GM19239 (cell line): Measurements from ENCODE around the gene PARD6B.
"Not testable (repeated sequence)": the region's sequence is repeated elsewhere in the genome, so short reads cannot be mapped to it uniquely, and the experiment has no call there.

Experiments
- DNase-seq: peaks from one replicate; pipeline ENCODE4 v3.0.0; 2011; ENCODE audit warnings: low spot score; ENCODE audit not compliant: insufficient read length
- FAIRE-seq: peaks from 2 replicates; lab custom pipeline; 2011; peaks lifted over from hg19 to GRCh38; lab: Jason Lieb, UNC

PARD6B gene

GRCh38 chr20:50794181-50794845 lies 62.9 kb downstream of the PARD6B start:
- DNase-seq (no peak), FAIRE-seq (no peak)

DNA sequence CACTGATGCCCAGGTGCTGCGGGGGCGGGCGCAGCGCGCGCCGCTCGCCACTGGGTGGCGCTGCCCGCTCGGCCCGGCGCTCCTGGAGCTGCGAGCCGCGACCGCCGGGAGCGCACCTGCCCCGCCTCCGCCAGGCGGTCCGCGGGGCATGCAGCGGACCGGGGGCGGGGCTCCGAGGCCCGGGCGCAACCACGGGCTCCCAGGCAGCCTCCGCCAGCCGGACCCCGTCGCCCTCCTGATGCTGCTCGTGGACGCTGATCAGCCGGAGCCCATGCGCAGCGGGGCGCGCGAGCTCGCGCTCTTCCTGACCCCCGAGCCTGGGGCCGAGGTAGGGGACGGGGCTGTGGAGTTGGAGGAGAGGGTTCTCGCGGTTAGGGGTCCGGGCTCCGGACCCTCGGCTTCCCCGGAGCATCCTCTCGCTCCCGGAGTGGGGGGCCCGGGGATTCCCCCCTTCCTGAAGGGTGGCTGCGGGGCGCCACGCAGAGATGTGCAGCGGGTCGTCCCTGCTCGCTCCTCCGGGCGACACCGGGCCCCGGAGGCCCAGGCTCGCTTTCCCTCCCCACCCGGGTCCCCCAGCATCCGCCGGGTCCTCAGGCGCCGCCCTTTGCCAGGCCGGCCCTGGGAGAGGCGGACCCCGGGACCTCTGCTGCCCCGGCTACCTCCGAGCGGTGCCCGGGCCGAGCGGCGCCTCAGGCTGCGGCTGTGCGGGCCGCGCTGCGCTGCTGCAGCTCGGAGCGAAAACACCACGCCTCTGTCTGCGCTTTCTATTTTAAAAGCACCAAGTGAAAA lies 63.7 kb downstream of the PARD6B start, which contains the start of gene BCAS4:
Gene BCAS4, plus strand, starts transcription at position 216 of the 789 bp plus-strand sequence. Its CDS starts 23 bp downstream, at position 239.
- DNase-seq: peak; percentile 77
- no peak for FAIRE-seq

GRCh38 chr20:50797142-50797541 lies 65.8 kb downstream of the PARD6B start:
- no peak for DNase-seq
- no peak for FAIRE-seq

GRCh38 chr20:50798650-50799049 lies 67.3 kb downstream of the PARD6B start:
- FAIRE-seq (peak; percentile 11), DNase-seq (no peak)

GRCh38 chr20:50799176-50799889 lies 68.0 kb downstream of the PARD6B start:
- peak; percentile 83 for FAIRE-seq
- DNase-seq: no peak

- DNase-seq: no peak
- FAIRE-seq: peak; percentile 86
These were observed 68.6 kb downstream of the PARD6B start for GRCh38 chr20:50799890-50800550.

DNA sequence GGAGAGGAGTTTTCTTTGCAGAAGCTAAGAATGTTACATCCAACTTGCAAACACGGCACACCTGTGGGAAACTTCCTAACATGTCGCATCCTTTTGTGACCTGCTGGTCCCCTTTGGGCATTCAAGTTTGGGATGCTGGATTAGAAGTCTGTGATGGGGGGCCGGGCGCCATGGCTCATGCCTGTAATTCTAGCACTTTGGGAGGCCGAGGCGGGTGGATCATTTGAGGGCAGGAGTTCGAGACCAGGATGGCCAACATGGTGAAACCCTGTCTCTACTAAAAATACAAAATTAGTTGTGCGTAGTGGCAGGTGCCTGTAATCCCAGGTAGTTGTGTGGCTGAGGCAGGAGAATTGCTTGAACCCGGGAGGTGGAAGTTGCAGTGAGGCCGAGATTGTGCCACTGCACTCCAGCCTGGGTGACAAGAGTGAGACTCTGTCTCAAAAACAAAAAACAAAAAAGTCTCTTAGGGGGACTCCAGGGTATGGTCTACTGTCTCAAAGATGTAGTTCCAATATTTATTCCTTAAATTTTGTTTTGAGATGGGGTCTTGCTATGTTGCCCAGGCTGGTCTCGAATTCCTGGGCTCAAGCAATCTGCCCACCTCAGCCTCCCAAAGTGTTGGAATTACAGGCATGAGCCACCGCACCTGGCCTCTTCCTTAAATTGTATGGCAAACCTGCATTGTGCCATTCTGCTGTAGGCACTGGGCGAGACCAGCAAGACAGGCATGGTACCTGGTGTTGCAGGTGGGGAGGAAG lies 69.8 kb downstream of the PARD6B start:
- not testable (repeated sequence) for DNase-seq, FAIRE-seq

DNA sequence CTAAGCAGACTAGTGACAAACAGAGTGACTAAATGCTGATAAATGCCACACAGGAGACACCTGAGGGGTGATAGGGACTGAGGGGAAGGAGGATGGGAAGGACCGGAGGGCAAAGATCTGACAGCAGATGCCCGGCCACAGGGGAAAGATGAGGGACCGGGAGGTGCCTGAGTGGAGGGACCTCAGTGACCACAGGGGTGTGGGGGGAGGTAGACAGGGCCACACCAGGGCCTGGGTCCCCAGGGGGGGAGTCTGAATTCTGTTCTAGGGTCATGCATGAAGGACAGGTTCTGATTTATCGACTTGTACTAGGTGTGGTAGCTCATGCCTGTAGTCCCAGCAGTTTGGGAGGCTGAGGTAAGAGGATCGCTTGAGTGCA lies 70.4 kb downstream of the PARD6B start:
- DNase-seq (no peak), FAIRE-seq (no peak)

DNA sequence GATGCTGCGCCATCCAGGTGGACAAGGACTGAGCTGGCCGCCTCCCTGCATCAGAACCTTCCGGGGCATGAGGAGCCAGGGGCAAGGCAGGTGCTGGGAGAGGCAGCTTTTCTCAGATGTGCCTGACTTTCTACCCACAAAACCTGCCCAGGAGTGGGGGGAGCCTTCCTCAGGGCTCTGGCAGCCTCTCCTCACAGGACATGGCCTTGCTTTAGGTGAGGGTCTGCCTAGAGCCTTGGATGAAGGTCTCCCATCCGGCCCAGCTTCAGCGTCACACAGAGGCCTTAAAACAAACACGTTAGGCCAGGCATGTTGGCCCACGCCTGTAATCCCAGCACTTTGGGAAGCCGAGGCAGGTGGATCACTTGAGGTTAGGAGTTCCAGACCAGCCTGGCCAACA lies 70.9 kb downstream of the PARD6B start:
- DNase-seq (no peak), FAIRE-seq (no peak)

DNA sequence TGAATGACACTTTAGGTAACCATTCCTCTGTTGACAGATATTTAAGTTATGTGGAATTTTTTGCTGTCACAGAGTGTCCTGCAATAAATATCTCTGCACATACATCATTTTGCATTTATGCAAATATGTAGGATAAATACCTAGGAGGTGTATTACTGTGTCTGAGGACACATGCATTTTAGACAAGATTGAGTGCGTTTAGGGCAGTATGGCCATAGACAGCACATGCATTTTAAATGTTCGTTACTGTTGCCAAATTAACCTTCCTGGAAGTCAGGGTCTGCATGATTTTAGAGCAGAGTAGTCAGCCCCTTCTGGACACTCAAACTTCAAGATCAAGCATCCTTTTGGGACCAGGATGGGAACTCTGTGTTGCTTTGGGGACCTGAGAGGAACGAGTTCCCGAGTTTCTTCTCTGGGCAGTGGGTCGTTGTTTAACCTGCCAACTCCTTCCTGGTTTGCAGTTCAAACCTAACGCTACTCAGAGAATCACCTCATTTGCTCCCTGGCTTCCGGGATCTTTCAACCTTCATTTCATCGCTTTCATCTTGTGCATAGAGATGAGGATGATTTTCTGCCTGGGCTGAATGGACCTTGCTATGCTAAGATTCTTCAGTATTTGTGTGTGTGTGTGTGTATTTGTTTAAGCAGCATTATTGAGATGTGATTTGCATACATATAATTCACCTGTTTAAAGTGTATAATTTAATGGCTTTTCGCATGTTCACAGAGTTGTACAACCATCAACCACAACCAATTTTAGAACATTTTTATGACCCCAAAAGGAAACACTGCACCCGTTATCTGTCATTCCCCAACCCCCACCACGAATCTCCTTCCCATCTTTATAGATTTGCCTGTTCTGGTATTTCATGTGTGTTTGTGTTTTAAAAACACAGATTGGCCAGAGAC lies 73.3 kb downstream of the PARD6B start:
- FAIRE-seq (peak; percentile 72), DNase-seq (no peak)

GRCh38 chr20:50805349-50805684 lies 73.9 kb downstream of the PARD6B start:
- no peak for FAIRE-seq
- no peak for DNase-seq

GRCh38 chr20:50806126-50806768 lies 74.9 kb downstream of the PARD6B start:
- no peak for FAIRE-seq

More at GRCh38 chr20:50806126-50806768, 74.9 kb downstream of the PARD6B start:
- DNase-seq: no peak
